ENCODE measurements around the gene GABARAP.

The GABARAP gene

DNA sequence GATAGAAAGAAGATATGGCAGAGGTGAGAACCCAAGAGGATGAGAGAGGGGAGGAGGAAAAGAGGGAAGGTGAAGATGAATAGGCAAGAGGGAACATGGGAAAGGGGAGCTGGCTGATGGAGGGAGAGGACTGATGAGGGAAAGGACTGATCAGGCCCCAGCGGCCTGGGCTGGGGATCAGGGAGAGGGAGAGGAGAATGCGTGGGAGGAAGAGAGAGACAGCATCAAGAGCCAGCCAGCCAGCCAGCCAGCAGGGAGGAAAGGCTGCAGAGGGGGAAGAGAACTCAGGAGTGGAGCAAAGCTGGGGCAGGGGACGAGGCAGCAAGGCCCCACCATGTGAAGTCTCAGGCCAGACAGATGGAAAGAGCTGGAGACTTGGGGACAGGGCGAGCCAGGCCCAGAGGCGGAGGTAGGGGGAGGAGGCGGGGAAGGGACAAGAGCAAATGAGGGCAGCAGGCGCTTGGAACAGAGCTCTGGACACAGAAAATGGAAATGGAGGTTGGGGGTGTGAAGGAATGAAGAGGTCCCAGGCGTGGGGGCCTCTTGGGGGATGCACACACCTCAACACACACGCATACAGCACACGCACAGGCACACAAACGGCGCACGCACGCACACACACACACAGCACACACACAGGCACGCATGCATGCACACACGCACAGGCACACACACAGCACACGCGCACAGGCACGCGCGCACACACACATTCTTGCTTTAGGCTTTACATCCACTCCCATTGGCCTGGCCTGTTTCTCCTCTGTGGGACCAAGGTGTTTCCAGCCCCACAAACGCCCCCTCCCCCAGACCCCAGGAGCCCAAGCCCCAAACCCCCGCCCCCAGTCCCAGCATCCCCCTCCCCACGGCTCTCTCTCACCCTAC, 34.9 kb downstream of the GABARAP start:
- DNase-seq (ENCODE audit: low read depth in 3 of 3): no peak

GRCh38 chr17:7205561-7205960, 36.7 kb downstream of the GABARAP start:
- no peak for DNase-seq (ENCODE audit: low read depth in 3 of 3)

- peak; percentile 82 to 87 (median 85) for DNase-seq (ENCODE audit: low read depth in 3 of 3)
These were observed 37.3 kb downstream of the GABARAP start for GRCh38 chr17:7204828-7205461.

DNA sequence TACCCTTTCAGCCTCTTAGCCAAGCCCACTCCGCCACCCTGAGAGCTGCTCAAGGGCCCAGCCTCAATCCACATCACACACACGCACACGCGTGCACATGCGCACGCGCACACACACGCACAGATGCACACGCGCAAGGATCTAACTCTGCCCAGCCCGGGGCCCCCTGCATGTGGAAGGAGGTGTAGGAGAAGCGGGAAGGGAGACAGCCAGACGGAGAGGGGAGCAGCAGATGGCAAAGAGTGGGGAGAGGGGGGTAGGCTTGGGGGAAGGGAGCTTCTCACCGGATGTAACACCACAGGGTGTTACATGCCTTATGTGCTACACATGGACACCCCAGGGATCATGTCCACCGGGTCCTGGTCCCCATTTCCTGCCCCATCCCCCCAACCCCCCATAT, 37.9 kb downstream of the GABARAP start:
- no peak for DNase-seq (ENCODE audit: low read depth in 3 of 3)

GRCh38 chr17:7203391-7203790, 38.9 kb downstream of the GABARAP start:
- no peak for DNase-seq (ENCODE audit: low read depth in 3 of 3)

DNA sequence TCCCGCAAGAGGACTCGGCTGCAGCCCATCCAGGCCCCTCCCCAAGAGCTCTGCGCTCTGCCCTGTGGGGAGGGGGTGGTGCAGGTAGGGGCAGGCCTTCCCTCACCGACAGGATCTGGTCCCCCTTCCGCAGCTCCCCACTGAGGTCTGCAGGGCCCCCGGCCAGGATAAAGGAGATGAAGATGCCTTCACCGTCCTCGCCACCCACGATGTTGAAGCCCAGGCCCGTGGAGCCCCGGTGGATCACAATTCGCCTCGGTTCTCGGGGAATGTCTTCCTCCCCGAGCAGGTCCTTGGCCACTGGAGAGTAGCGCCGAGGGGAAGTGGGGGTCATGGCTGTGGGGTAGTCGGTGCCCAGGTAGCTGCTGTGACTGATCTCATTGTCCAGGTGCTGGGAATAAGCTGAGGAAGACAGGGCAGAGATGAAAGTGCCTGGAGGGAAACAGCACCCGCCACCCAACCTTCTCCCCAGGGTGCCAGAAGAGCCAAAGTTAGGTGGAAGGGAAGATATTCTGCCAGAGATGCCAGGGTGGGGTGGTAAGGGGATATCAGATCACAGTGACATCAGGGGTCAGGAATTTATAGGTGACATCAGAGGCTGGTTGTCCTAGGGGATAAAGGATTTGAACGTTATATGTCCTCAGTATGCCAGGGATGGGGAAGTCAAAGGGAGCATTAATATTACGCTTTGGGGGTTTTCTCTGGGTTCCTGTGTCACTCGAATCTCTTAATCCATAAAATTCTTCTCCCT, 45.4 kb downstream of the GABARAP start:
- no peak for DNase-seq (ENCODE audit: low read depth in 3 of 3)

DNA sequence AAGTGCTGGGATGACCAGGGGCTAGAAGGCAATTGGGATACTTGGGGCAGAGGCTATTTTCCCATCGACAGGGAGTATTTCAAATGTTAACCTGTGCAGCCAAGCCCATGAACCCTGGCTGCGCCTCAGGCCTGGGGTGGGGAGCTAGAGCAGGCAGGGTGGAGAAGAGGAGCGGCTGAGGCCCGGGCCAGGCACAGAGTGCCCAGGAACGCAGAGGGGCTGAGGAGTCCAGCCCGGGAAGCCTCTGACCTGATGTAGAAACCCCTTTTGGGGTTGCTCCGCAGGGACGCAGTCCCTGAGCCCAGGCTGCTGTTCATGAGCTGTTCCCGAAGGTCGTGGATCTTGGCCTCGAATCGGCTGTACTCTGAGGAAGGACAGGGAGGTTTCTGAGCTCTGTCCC, 46.3 kb downstream of the GABARAP start:
- DNase-seq (ENCODE audit: low read depth in 3 of 3): no peak

DNA sequence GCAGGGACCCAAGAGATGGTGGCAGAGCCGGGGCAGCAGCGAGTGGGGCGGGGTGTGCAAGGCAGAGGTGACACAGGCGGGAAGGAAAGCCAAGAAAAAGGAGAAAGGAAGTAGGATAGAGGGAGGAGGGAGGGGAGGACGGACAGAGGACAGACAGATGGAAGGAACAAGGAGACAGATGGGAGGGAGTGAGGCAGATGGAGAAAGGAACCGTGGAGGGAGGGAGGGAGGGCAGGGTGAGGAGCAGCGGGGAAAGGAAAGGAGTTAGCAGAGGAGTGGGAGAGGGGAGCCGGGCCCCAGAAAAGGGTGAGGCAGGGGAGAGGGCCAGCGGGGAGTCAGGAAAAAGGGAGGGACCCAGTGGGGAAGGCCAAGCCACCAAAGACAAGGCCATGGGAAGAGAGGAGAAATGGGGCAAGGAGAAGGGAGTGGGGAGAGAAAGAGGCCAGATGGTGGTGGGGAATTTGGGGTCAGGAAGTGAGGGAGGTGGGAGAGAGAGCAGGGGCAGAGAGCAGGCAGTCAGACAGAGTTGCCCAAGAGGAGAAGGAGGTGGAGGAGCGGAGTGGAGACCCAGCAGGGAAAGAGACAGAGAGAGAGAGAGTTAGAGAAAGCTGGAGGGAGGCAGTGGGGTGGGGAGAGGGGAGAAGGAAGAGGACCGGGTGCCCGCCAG, 49.8 kb downstream of the GABARAP start:
- DNase-seq (ENCODE audit: low read depth in 3 of 3): no peak

- no peak for DNase-seq (ENCODE audit: low read depth in 3 of 3)
These were observed 50.5 kb downstream of the GABARAP start for GRCh38 chr17:7191571-7192270.

GRCh38 chr17:7191069-7191468, 51.2 kb downstream of the GABARAP start:
- no peak for DNase-seq (ENCODE audit: low read depth in 3 of 3)

- no peak for DNase-seq (ENCODE audit: low read depth in 3 of 3)
These were observed 51.9 kb downstream of the GABARAP start for GRCh38 chr17:7190276-7190917.
